Loucy (cell line): Measurements from ENCODE around the gene TM9SF3.

ENCODE experiments used
- EZH2phosphoT487 ChIP-seq: fragments of 200-600 bp; IDR thresholded peaks from 2 replicates; pipeline ENCODE4 v1.6.1; 2018; ENCODE audit warnings: antibody characterized with exemption, mild to moderate bottlenecking, moderate library complexity, borderline replicate concordance
- TF ChIP-seq, protein P1 (sequence below): fragments of 200-600 bp; sonication (generic); conservative IDR thresholded peaks from 2 replicates; pipeline ENCODE4 v1.5.1; 2014; ENCODE audit warnings: mild to moderate bottlenecking, antibody characterized with exemption, low read length

DNA sequence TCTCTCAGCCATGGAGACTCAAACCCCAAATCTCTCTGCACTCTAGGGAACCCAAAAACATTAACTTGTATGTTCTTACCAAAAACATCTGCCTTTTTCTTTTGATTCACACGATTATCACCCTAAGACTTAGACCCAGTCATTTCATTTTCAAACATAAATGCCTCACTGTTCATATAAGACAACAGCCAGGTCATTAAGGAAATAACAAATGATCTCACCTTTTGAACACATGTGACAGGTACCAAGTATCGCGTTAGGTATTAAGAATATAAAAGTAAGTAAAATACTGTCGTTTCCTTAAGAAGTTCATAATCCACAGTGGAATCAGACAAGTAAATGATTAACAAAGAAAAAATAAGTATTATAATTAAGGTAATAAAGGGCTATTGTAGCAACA lies 8.8 kb downstream of the TM9SF3 start:
- TF ChIP-seq, protein P1, sequence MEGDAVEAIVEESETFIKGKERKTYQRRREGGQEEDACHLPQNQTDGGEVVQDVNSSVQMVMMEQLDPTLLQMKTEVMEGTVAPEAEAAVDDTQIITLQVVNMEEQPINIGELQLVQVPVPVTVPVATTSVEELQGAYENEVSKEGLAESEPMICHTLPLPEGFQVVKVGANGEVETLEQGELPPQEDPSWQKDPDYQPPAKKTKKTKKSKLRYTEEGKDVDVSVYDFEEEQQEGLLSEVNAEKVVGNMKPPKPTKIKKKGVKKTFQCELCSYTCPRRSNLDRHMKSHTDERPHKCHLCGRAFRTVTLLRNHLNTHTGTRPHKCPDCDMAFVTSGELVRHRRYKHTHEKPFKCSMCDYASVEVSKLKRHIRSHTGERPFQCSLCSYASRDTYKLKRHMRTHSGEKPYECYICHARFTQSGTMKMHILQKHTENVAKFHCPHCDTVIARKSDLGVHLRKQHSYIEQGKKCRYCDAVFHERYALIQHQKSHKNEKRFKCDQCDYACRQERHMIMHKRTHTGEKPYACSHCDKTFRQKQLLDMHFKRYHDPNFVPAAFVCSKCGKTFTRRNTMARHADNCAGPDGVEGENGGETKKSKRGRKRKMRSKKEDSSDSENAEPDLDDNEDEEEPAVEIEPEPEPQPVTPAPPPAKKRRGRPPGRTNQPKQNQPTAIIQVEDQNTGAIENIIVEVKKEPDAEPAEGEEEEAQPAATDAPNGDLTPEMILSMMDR, result no peak
- TF ChIP-seq EZH2phosphoT487, result no peak
